PFSK-1 (cell line): Measurements from ENCODE around the gene CUEDC1.

Source experiments
- POLR2AphosphoS5 ChIP-seq: IDR thresholded peaks from 2 replicates; pipeline ENCODE4 v1.6.1; 2012; ENCODE audit warnings: low read depth, mild to moderate bottlenecking, control low read depth, low read length, moderate library complexity
- SIN3A ChIP-seq: IDR thresholded peaks from 2 replicates; pipeline ENCODE4 v1.6.1; 2012; ENCODE audit warnings: mild to moderate bottlenecking, low read length, moderate library complexity, borderline replicate concordance; ENCODE audit not compliant: insufficient read depth
- TAF1 ChIP-seq: IDR thresholded peaks from 2 replicates; pipeline ENCODE4 v1.6.1; 2012; ENCODE audit warnings: low read length, control low read depth, borderline replicate concordance; ENCODE audit not compliant: insufficient read depth
- TF ChIP-seq, protein P1 (sequence below), 2 experiments: IDR thresholded peaks; 2 replicates each; pipeline versions ENCODE4 v1.6.1 to v1.8.0; 2011 to 2012; ENCODE audit warnings: low read depth in 2 of 2, low read length in 2 of 2, control low read depth in 1 of 2, inconsistent platforms in 1 of 2, mild to moderate bottlenecking in 1 of 2, moderate library complexity in 1 of 2; ENCODE audit not compliant: insufficient read depth in 1 of 2

DNA sequence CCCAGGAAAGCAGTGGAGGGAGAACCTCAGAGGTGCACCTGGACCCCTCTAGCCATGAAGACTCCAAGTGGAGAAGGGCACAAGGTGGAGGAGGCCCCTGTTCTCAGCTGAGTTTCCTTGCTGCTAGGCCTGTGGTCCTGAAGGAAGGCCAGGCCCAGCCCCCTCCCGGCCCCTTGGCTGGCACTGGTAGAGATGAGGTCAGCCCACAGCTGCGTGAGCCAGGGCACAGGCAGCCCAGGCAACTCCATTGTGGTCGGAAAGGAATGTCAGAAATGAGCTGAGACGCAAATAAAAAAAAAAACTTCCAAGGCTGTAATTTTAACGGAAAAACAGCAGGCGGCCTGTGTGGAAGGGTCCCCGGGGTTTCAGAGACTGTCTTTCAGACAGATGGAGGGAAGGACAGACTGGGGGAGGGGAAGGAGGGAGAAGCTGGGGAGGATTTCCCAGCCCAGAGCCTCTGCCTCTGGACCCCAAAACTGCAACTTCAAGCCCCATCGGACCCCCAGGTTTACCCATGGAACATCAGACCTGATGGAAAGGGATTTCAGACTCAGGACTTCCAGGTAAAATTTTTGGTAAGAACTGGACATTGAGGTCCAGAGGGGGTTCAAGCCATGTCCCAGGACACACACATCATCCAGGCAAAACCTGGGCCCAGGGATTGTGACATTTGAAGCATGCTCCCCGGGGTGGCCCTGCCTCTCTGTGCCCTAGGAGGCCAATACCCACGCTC is 79.8 kb downstream of the CUEDC1 start:
- TF ChIP-seq, protein P1, sequence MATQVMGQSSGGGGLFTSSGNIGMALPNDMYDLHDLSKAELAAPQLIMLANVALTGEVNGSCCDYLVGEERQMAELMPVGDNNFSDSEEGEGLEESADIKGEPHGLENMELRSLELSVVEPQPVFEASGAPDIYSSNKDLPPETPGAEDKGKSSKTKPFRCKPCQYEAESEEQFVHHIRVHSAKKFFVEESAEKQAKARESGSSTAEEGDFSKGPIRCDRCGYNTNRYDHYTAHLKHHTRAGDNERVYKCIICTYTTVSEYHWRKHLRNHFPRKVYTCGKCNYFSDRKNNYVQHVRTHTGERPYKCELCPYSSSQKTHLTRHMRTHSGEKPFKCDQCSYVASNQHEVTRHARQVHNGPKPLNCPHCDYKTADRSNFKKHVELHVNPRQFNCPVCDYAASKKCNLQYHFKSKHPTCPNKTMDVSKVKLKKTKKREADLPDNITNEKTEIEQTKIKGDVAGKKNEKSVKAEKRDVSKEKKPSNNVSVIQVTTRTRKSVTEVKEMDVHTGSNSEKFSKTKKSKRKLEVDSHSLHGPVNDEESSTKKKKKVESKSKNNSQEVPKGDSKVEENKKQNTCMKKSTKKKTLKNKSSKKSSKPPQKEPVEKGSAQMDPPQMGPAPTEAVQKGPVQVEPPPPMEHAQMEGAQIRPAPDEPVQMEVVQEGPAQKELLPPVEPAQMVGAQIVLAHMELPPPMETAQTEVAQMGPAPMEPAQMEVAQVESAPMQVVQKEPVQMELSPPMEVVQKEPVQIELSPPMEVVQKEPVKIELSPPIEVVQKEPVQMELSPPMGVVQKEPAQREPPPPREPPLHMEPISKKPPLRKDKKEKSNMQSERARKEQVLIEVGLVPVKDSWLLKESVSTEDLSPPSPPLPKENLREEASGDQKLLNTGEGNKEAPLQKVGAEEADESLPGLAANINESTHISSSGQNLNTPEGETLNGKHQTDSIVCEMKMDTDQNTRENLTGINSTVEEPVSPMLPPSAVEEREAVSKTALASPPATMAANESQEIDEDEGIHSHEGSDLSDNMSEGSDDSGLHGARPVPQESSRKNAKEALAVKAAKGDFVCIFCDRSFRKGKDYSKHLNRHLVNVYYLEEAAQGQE (IDR thresholded peaks at IDR 0.05; ENCODE audit: insufficient read depth in 1 of 2, low read depth in 2 of 2, low read length in 2 of 2), result no peak
- TF ChIP-seq TAF1, result no peak
- no peak for TF ChIP-seq SIN3A
- TF ChIP-seq POLR2AphosphoS5, result no peak
